Testis (tissue), 2 donors: ENCODE results near the gene C6orf136.

Experiments
- POLR2A ChIP-seq: fragments of 450-650 bp; IDR thresholded peaks from one replicate; pipeline ENCODE4 v1.6.1; 2017; ENCODE audit warnings: antibody characterized with exemption, mild to moderate bottlenecking, moderate library complexity
- TF ChIP-seq, protein P1 (sequence below), 3 experiments: fragments of 450-650 bp in 2 of 3; fragments of 200-600 bp in 1 of 3; sonication (generic) in 1 of 3; IDR thresholded peaks; one replicate each; pipeline ENCODE4 v1.5.1; 2016 to 2019; ENCODE audit warnings: antibody characterized with exemption in 3 of 3, mild to moderate bottlenecking in 2 of 3, moderate library complexity in 1 of 3

DNA sequence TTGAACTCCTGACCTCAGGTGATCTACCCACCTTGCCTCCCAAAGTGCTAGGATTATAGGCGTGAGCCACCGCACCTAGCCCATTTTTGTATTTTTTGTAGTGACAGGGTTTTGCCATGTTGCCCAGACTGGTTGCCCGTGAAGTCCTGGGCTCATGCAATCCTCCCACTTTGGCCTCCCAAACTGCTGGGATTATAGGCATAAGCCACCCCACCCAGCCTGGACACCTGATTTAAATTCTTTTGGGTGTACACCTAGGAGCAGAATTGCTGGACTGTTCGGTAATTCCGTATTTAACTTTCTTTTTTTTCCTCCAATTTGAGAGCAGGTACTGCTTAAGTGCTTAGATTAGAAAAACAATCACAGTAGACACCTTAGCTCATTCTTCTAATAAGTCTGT is 49.5 kb downstream of the C6orf136 start:
- TF ChIP-seq, protein P1, sequence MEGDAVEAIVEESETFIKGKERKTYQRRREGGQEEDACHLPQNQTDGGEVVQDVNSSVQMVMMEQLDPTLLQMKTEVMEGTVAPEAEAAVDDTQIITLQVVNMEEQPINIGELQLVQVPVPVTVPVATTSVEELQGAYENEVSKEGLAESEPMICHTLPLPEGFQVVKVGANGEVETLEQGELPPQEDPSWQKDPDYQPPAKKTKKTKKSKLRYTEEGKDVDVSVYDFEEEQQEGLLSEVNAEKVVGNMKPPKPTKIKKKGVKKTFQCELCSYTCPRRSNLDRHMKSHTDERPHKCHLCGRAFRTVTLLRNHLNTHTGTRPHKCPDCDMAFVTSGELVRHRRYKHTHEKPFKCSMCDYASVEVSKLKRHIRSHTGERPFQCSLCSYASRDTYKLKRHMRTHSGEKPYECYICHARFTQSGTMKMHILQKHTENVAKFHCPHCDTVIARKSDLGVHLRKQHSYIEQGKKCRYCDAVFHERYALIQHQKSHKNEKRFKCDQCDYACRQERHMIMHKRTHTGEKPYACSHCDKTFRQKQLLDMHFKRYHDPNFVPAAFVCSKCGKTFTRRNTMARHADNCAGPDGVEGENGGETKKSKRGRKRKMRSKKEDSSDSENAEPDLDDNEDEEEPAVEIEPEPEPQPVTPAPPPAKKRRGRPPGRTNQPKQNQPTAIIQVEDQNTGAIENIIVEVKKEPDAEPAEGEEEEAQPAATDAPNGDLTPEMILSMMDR (IDR thresholded peaks at IDR 0.05): no peak
- TF ChIP-seq POLR2A: no peak
